GM12874 (cell line): Measurements from ENCODE around the gene PPCS.

Experiments used
- CTCF ChIP-seq: IDR thresholded peaks from 2 replicates; pipeline ENCODE4 v1.5.1; 2011; ENCODE audit warnings: low read depth, mild to moderate bottlenecking, control low read depth, low read length, moderate library complexity; ENCODE audit not compliant: insufficient read depth

PPCS gene

GRCh38 chr1:42453386-42453785, 3.0 kb upstream of the PPCS start:
- no peak for TF ChIP-seq CTCF

DNA sequence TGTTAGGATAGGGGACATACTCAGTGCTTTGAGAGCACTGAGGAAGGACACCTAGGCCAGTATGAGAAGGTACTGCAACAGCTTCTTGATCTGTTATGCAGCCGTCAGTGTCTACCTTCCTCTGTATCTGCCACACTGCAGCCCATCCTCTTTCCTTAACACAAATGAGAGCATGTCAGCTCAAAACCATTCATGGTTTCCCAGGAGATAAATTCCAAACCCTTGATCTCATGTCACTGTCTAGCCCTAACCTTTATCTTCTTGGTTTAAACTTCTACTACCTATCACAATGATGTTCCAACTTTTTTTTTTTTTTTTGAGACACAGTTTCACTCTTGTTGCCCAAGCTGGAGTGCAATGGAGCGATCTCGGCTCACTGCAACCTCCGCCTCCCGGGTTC, 1.9 kb upstream of the PPCS start:
- TF ChIP-seq CTCF, result no peak

DNA sequence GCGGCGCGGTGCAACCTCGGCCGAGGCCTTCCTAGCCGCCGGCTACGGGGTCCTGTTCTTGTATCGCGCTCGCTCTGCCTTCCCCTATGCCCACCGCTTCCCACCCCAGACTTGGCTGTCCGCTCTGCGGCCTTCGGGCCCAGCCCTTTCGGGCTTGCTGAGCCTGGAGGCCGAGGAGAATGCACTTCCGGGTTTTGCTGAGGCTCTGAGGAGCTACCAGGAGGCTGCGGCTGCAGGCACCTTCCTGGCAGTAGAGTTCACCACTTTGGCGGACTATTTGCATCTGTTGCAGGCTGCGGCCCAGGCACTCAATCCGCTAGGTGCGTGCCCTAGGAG, 379 bp downstream of the PPCS start:
- no peak for TF ChIP-seq CTCF

DNA sequence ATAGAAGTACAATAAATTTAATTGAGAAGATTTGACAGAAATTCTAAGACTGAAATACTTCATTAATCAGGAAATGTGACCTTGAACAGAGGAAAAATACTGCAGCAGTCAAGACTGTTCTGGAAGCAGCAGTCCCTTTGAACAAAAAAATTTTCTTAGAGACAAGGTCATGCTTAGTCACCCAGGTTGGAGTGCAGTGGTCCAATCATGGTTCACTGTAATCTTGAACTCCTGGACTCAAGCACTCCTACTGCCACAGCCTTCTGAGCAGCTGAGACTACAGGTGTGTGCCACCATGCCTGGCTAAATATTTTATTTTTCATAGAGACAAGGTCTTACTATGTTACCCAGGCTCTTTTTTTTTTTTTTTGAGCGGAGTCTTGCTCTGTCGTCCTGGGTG, 4.9 kb downstream of the PPCS start:
- TF ChIP-seq CTCF, result no peak

DNA sequence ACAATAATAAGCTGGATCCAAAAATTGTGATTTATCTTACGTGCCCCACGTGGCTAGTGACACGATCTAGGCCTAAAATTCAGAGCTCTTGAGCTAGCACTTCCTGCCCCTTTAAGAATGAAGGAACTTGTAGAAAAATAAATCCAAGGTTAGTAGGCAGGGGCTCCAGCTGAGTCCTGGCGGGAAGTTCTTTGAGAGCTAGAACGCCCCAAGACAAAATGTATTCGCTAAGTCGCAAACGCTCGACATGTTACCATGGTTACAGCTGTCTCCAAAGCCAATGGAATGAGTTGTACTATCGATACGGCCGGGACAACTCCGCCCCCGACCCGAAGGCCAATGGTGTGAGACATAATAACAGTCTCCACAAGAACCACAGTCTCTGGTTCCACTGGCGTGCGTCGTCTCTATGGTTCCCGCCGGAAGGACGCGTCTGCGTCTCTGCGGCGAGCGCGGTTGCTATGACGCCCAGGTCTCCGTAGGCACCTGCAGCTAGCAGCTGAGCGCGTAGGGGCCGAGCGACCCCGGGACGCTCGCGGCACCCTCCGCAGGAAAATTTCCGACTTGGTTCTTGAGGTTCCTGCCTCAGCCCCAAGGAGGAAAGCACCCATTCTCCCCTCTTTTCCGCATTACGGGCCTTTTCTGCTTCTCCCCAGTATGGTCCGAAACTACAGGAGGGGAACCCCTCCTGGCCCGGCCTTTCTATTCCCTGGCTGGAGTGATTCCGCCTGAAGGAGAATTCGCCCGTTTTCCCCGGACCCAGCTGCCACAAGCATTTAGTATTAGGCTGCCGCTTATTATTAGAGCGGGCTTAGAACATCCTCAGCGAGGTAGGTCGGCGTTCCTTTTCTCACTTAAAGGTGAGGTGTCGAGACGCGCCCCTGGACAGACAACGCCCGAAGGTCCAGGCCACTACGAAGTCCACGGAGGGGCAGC, 6.8 kb downstream of the PPCS start, which contains the start of gene CCDC30:
Gene CCDC30 (plus strand): TSS at position 459 of the 936 bp plus-strand sequence. CDS start 17,266 bp downstream, outside the sequence.
- no peak for TF ChIP-seq CTCF

DNA sequence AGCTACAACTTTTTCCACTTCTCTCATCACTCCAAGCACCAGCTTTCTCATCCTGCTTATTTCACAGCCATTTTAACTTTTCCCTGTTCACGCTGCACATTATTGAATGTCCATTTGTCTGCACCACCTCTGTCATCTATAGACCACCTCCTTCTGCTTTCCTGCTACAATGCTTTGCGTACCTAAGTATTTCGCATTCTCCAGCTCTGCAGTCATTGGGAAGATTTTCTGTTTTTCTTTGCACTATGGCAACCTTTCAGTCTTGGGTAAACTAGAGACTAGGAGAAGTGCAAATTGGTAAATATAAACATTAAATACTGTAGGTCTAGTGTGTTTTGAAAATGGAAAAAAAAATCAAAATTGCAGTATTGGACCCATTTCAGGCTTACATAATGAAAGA, 7.6 kb downstream of the PPCS start:
- TF ChIP-seq CTCF, result no peak

DNA sequence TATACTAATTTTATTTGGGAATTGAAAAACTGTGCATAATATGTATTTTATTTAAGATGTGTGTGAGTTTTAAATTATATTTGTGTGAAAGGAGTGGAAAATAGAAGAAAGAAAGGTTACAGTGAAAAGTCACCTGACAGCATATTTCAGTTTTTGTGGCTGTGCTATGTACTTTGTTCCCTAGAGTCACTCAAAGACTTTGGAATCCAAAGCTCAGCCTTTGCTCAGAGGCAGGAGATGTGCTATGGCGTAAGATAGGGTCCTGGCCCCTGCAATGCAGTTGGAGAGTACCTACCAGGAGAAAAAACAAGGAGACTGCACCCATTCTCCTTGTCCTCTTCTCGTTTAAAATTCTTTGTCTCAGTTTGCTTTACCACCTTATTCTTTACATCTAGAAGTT, 9.7 kb downstream of the PPCS start:
- TF ChIP-seq CTCF, result no peak
